Activated naive CD4-positive, alpha-beta T cell treated with anti-CD3 and anti-CD28 coated beads, Interleukin-2, amount 50 U/mL, for 24 hours (primary cell): ENCODE results near the gene CILP.
"Not testable (repeated sequence)": the region's sequence is repeated elsewhere in the genome, so short reads cannot be mapped to it uniquely, and the experiment has no call there.

Experiments used
- H3K27ac Mint-ChIP-seq: one replicate; pipeline ENCODE4 v1.8.0; 2021; ENCODE audit warnings: mild to moderate bottlenecking, mixed read lengths
- H3K27me3 Mint-ChIP-seq: one replicate; pipeline ENCODE4 v1.8.0; 2021; ENCODE audit warnings: mixed read lengths
- H3K36me3 Mint-ChIP-seq: one replicate; pipeline ENCODE4 v1.8.0; 2021; ENCODE audit warnings: mixed read lengths
- H3K4me1 Mint-ChIP-seq: one replicate; pipeline ENCODE4 v1.8.0; 2021; ENCODE audit warnings: mixed read lengths
- H3K4me3 Mint-ChIP-seq: one replicate; pipeline ENCODE4 v1.8.0; 2021; ENCODE audit warnings: mild to moderate bottlenecking, mixed read lengths
- H3K9me3 Mint-ChIP-seq: one replicate; pipeline ENCODE4 v1.8.0; 2021; ENCODE audit warnings: mixed read lengths

Gene CILP

GRCh38 chr15:65210770-65211481 lies at the start of gene CILP:
CILP (minus strand) TSS chr15:65211473; CDS start chr15:65209755, 1,718 bp downstream.
- H3K4me1 Mint-ChIP-seq: peaks cover 5% of the 10 kb centered on the region
- H3K27me3 Mint-ChIP-seq: no peaks in the 10 kb centered on the region
- H3K27ac Mint-ChIP-seq: no peak within 1 kb of the TSS
- no peaks in the 10 kb centered on the region for H3K36me3 Mint-ChIP-seq
- no peaks in the 10 kb centered on the region for H3K9me3 Mint-ChIP-seq
- no peak within 1 kb of the TSS for H3K4me3 Mint-ChIP-seq

- no peak overlapping the region for H3K4me3 Mint-ChIP-seq
- H3K36me3 Mint-ChIP-seq: peaks cover 16% of the 10 kb centered on the region
- H3K4me1 Mint-ChIP-seq: no peaks in the 10 kb centered on the region
- no peaks in the 10 kb centered on the region for H3K9me3 Mint-ChIP-seq
- H3K27me3 Mint-ChIP-seq: no peaks in the 10 kb centered on the region
- H3K27ac Mint-ChIP-seq: peak overlapping the region; percentile 47
Observed at GRCh38 chr15:65260968-65261367, 49.7 kb upstream of the CILP start.

- no peaks in the 10 kb centered on the region for H3K9me3 Mint-ChIP-seq
- H3K27me3 Mint-ChIP-seq: no peaks in the 10 kb centered on the region
- H3K4me3 Mint-ChIP-seq: no peak overlapping the region
- peaks cover 20% of the 10 kb centered on the region for H3K36me3 Mint-ChIP-seq
- no peaks in the 10 kb centered on the region for H3K4me1 Mint-ChIP-seq
- no peak overlapping the region for H3K27ac Mint-ChIP-seq
Observed at GRCh38 chr15:65259367-65259797, 48.1 kb upstream of the CILP start.

- H3K9me3 Mint-ChIP-seq: no peaks in the 10 kb centered on the region
Observed at GRCh38 chr15:65258375-65259262, 47.3 kb upstream of the CILP start.

GRCh38 chr15:65255486-65256140 lies 44.3 kb upstream of the CILP start:
- Mint-ChIP-seq H3K27me3 (no peaks in the 10 kb centered on the region), H3K36me3 (peaks cover 15% of the 10 kb centered on the region), H3K4me3 (no peak overlapping the region), H3K9me3 (no peaks in the 10 kb centered on the region), H3K4me1 (peaks cover under 1% of the 10 kb centered on the region), H3K27ac (peak overlapping the region; percentile 53)

More at GRCh38 chr15:65258375-65259262, 47.3 kb upstream of the CILP start:
- Mint-ChIP-seq H3K4me1 (no peaks in the 10 kb centered on the region), H3K27ac (no peak overlapping the region), H3K36me3 (peaks cover 20% of the 10 kb centered on the region), H3K27me3 (no peaks in the 10 kb centered on the region), H3K4me3 (no peak overlapping the region)

- peaks cover 9% of the 10 kb centered on the region for H3K4me1 Mint-ChIP-seq
- H3K9me3 Mint-ChIP-seq: no peaks in the 10 kb centered on the region
- H3K27me3 Mint-ChIP-seq: no peaks in the 10 kb centered on the region
- no peak overlapping the region for H3K27ac Mint-ChIP-seq
- H3K4me3 Mint-ChIP-seq: no peak overlapping the region
- peaks cover 12% of the 10 kb centered on the region for H3K36me3 Mint-ChIP-seq
Observed at GRCh38 chr15:65254758-65255157, 43.5 kb upstream of the CILP start.

GRCh38 chr15:65254356-65254755 lies 43.1 kb upstream of the CILP start:
- Mint-ChIP-seq H3K36me3 (peaks cover 11% of the 10 kb centered on the region), H3K27me3 (no peaks in the 10 kb centered on the region), H3K4me1 (peaks cover 13% of the 10 kb centered on the region), H3K9me3 (no peaks in the 10 kb centered on the region), H3K27ac (no peak overlapping the region), H3K4me3 (no peak overlapping the region)

- H3K36me3 Mint-ChIP-seq: peaks cover 6% of the 10 kb centered on the region
- H3K27me3 Mint-ChIP-seq: no peaks in the 10 kb centered on the region
- peak overlapping the region; percentile 12 for H3K27ac Mint-ChIP-seq
- peak overlapping the region; percentile 33 for H3K4me3 Mint-ChIP-seq
- H3K4me1 Mint-ChIP-seq: peaks cover 15% of the 10 kb centered on the region
- H3K9me3 Mint-ChIP-seq: no peaks in the 10 kb centered on the region
Observed at GRCh38 chr15:65249641-65250040, 38.4 kb upstream of the CILP start.

GRCh38 chr15:65248511-65249255 lies 37.4 kb upstream of the CILP start:
- Mint-ChIP-seq H3K4me3 (no peak overlapping the region), H3K36me3 (peaks cover 5% of the 10 kb centered on the region), H3K27ac (no peak overlapping the region), H3K4me1 (peaks cover 15% of the 10 kb centered on the region), H3K27me3 (no peaks in the 10 kb centered on the region), H3K9me3 (no peaks in the 10 kb centered on the region)

GRCh38 chr15:65246939-65247338 lies 35.7 kb upstream of the CILP start:
- H3K4me1 Mint-ChIP-seq: peaks cover 15% of the 10 kb centered on the region
- no peaks in the 10 kb centered on the region for H3K27me3 Mint-ChIP-seq
- H3K4me3 Mint-ChIP-seq: no peak overlapping the region
- no peaks in the 10 kb centered on the region for H3K9me3 Mint-ChIP-seq
- H3K27ac Mint-ChIP-seq: no peak overlapping the region
- peaks cover 5% of the 10 kb centered on the region for H3K36me3 Mint-ChIP-seq

GRCh38 chr15:65246026-65246714 lies 34.9 kb upstream of the CILP start:
- Mint-ChIP-seq H3K4me3 (no peak overlapping the region), H3K27me3 (no peaks in the 10 kb centered on the region), H3K27ac (no peak overlapping the region), H3K36me3 (peaks cover 7% of the 10 kb centered on the region), H3K4me1 (peaks cover 15% of the 10 kb centered on the region), H3K9me3 (no peaks in the 10 kb centered on the region)

- H3K27ac Mint-ChIP-seq: no peak overlapping the region
- H3K9me3 Mint-ChIP-seq: no peaks in the 10 kb centered on the region
- peaks cover 7% of the 10 kb centered on the region for H3K36me3 Mint-ChIP-seq
Observed at GRCh38 chr15:65245096-65245856, 34.0 kb upstream of the CILP start.

GRCh38 chr15:65244638-65245037 lies 33.4 kb upstream of the CILP start:
- peaks cover 6% of the 10 kb centered on the region for H3K4me1 Mint-ChIP-seq
- H3K27ac Mint-ChIP-seq: no peak overlapping the region
- peaks cover 7% of the 10 kb centered on the region for H3K36me3 Mint-ChIP-seq
- no peaks in the 10 kb centered on the region for H3K27me3 Mint-ChIP-seq
- H3K4me3 Mint-ChIP-seq: no peak overlapping the region
- H3K9me3 Mint-ChIP-seq: no peaks in the 10 kb centered on the region

More at GRCh38 chr15:65245096-65245856, 34.0 kb upstream of the CILP start:
- Mint-ChIP-seq H3K4me3 (no peak overlapping the region), H3K27me3 (no peaks in the 10 kb centered on the region), H3K4me1 (peaks cover 11% of the 10 kb centered on the region)

- H3K4me1 Mint-ChIP-seq, H3K4me3 Mint-ChIP-seq: not testable (repeated sequence)
- H3K27ac Mint-ChIP-seq: peak overlapping the region; percentile 46
Observed at GRCh38 chr15:65236443-65236842, 25.2 kb upstream of the CILP start.

More at GRCh38 chr15:65236443-65236842, 25.2 kb upstream of the CILP start:
- H3K27me3 Mint-ChIP-seq, H3K9me3 Mint-ChIP-seq, H3K36me3 Mint-ChIP-seq: not testable (repeated sequence)
